HG03520 (cell line): ENCODE data around the gene GPRASP2.

Source experiments
- ATAC-seq: cut with Tn5 transposase; IDR thresholded peaks from one replicate; pipeline ENCODE4 v1.9.1; 2021; ENCODE audit warnings: mild to moderate bottlenecking, moderate library complexity; ENCODE audit not compliant: unreplicated experiment

The GPRASP2 gene

DNA sequence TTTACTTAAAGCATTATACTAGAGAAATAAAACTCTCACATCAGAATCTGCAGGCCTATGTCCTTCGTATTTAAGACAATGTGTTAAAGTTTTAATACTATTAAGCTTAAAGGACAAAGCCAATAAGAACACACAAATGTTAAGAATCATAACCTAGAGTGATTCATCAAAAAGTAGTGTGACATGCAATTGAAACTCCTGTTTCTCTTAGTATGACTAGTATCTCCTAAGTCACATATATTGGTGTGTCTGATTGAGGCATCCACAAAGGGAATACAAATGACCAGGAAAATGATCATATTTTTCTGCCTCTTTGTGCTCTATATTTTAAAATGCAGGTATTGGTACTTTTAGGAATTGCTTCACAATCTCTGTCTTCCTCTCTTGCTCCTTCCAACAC lies 32.1 kb downstream of the GPRASP2 start:
- ATAC-seq: no peak

GRCh38 chrX:102745513-102745856 lies 33.2 kb downstream of the GPRASP2 start:
- ATAC-seq: no peak

- no peak for ATAC-seq
These were observed 33.8 kb downstream of the GPRASP2 start for GRCh38 chrX:102745857-102746584.

DNA sequence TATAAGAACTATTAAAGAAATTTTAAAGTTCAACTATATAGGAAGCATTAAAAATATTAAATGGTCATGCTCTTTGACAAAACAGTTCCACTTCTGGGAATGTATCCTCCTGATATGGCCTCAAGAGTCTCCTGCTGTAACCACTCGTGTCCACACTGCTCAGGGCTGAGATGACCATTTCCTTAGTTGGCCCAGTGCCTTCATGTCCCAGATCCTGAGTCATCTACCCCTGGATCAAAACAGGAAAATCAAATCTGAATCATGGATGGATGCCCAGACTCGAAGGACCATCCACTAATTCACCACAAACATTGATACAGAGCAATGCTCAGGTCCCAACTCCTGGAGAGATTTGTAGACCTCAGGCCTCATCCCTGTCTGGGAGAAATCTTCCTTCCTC lies 53.0 kb downstream of the GPRASP2 start:
- no peak for ATAC-seq

- no peak for ATAC-seq
These were observed 53.6 kb downstream of the GPRASP2 start for GRCh38 chrX:102765809-102766208.

GRCh38 chrX:102767287-102767686 lies 55.0 kb downstream of the GPRASP2 start:
- no peak for ATAC-seq
